ENCODE measurements around the gene EDNRB.

Gene EDNRB

GRCh38 chr13:77908531-77908930 is 10.1 kb downstream of the EDNRB start:
- Histone ChIP-seq H3K4me3 (ENCODE audit: low read length, poor library complexity, severe bottlenecking) (no peak overlapping the region), H4K20me1 (ENCODE audit: insufficient read depth, low read length, poor library complexity, severe bottlenecking) (no peaks in the 10 kb centered on the region), H3F3A (ENCODE audit: low read depth) (no peaks in the 10 kb centered on the region), H3K4me1 (ENCODE audit: insufficient read depth, low read length, poor library complexity, severe bottlenecking) (no peaks in the 10 kb centered on the region), H3K9me2 (replicated peaks; ENCODE audit: low read depth, low read length) (no peaks in the 10 kb centered on the region), H3K27me3 (ENCODE audit: insufficient read depth, low read length, poor library complexity, severe bottlenecking) (no peaks in the 10 kb centered on the region), H2AFZ (ENCODE audit: low read length) (no peak overlapping the region), H3K36me3 (ENCODE audit: insufficient read depth, low read length) (no peaks in the 10 kb centered on the region), H3K79me2 (ENCODE audit: insufficient read depth, low read length) (no peaks in the 10 kb centered on the region), H3K4me2 (ENCODE audit: low read depth, low read length, poor library complexity, severe bottlenecking) (no peak overlapping the region), H3K9me3 (ENCODE audit: insufficient read depth, low read depth, low read length) (no peaks in the 10 kb centered on the region), H3K9ac (ENCODE audit: low read depth, low read length, poor library complexity, severe bottlenecking) (no peak overlapping the region)
- no peak for TF ChIP-seq EZH2phosphoT487 (IDR thresholded peaks at IDR 0.05; ENCODE audit: borderline replicate concordance)

- Histone ChIP-seq H3K4me1 (ENCODE audit: insufficient read depth, low read length, poor library complexity, severe bottlenecking) (no peaks in the 10 kb centered on the region), H3K9me3 (ENCODE audit: insufficient read depth, low read depth, low read length) (no peaks in the 10 kb centered on the region), H3F3A (ENCODE audit: low read depth) (no peaks in the 10 kb centered on the region), H3K36me3 (ENCODE audit: insufficient read depth, low read length) (no peaks in the 10 kb centered on the region), H3K9ac (ENCODE audit: low read depth, low read length, poor library complexity, severe bottlenecking) (no peak overlapping the region), H3K27me3 (ENCODE audit: insufficient read depth, low read length, poor library complexity, severe bottlenecking) (no peaks in the 10 kb centered on the region), H3K79me2 (ENCODE audit: insufficient read depth, low read length) (no peaks in the 10 kb centered on the region), H3K4me3 (ENCODE audit: low read length, poor library complexity, severe bottlenecking) (no peak overlapping the region), H4K20me1 (ENCODE audit: insufficient read depth, low read length, poor library complexity, severe bottlenecking) (no peaks in the 10 kb centered on the region), H2AFZ (ENCODE audit: low read length) (no peak overlapping the region), H3K9me2 (replicated peaks; ENCODE audit: low read depth, low read length) (no peaks in the 10 kb centered on the region), H3K4me2 (ENCODE audit: low read depth, low read length, poor library complexity, severe bottlenecking) (no peak overlapping the region)
- no peak for TF ChIP-seq CTCF (conservative IDR thresholded peaks at IDR 0.05; ENCODE audit: low read length)
- TF ChIP-seq EZH2phosphoT487 (IDR thresholded peaks at IDR 0.05; ENCODE audit: borderline replicate concordance) = no peak
These were observed 10.8 kb downstream of the EDNRB start for GRCh38 chr13:77907666-77908341.

- Histone ChIP-seq H3K79me2 (ENCODE audit: insufficient read depth, low read length) (no peaks in the 10 kb centered on the region), H4K20me1 (ENCODE audit: insufficient read depth, low read length, poor library complexity, severe bottlenecking) (no peaks in the 10 kb centered on the region), H3K4me3 (ENCODE audit: low read length, poor library complexity, severe bottlenecking) (no peak overlapping the region), H3K4me2 (ENCODE audit: low read depth, low read length, poor library complexity, severe bottlenecking) (no peak overlapping the region), H2AFZ (ENCODE audit: low read length) (no peak overlapping the region), H3K27me3 (ENCODE audit: insufficient read depth, low read length, poor library complexity, severe bottlenecking) (no peaks in the 10 kb centered on the region), H3K9me2 (replicated peaks; ENCODE audit: low read depth, low read length) (no peaks in the 10 kb centered on the region), H3K9me3 (ENCODE audit: insufficient read depth, low read depth, low read length) (no peaks in the 10 kb centered on the region), H3K9ac (ENCODE audit: low read depth, low read length, poor library complexity, severe bottlenecking) (no peak overlapping the region), H3K4me1 (ENCODE audit: insufficient read depth, low read length, poor library complexity, severe bottlenecking) (no peaks in the 10 kb centered on the region), H3F3A (ENCODE audit: low read depth) (no peaks in the 10 kb centered on the region), H3K36me3 (ENCODE audit: insufficient read depth, low read length) (no peaks in the 10 kb centered on the region)
- TF ChIP-seq CTCF (conservative IDR thresholded peaks at IDR 0.05; ENCODE audit: low read length) (no peak), EZH2phosphoT487 (IDR thresholded peaks at IDR 0.05; ENCODE audit: borderline replicate concordance) (no peak)
These were observed 14.6 kb downstream of the EDNRB start for GRCh38 chr13:77904031-77904430.

GRCh38 chr13:77903435-77903834 is 15.2 kb downstream of the EDNRB start:
- no peaks in the 10 kb centered on the region for H3K9me2 ChIP-seq (replicated peaks; ENCODE audit: low read depth, low read length)
- TF ChIP-seq CTCF (conservative IDR thresholded peaks at IDR 0.05; ENCODE audit: low read length) (no peak), EZH2phosphoT487 (IDR thresholded peaks at IDR 0.05; ENCODE audit: borderline replicate concordance) (no peak)

More at GRCh38 chr13:77903435-77903834, 15.2 kb downstream of the EDNRB start:
- H3K36me3 ChIP-seq (ENCODE audit: insufficient read depth, low read length) = no peaks in the 10 kb centered on the region
- no peak overlapping the region for H3K9ac ChIP-seq (ENCODE audit: low read depth, low read length, poor library complexity, severe bottlenecking)
- H3K9me3 ChIP-seq (ENCODE audit: insufficient read depth, low read depth, low read length) = no peaks in the 10 kb centered on the region
- H2AFZ ChIP-seq (ENCODE audit: low read length) = no peak overlapping the region
- no peak overlapping the region for H3K4me2 ChIP-seq (ENCODE audit: low read depth, low read length, poor library complexity, severe bottlenecking)
- H3F3A ChIP-seq (ENCODE audit: low read depth) = no peaks in the 10 kb centered on the region
- H3K79me2 ChIP-seq (ENCODE audit: insufficient read depth, low read length) = no peaks in the 10 kb centered on the region
- H3K4me3 ChIP-seq (ENCODE audit: low read length, poor library complexity, severe bottlenecking) = no peak overlapping the region
- H3K4me1 ChIP-seq (ENCODE audit: insufficient read depth, low read length, poor library complexity, severe bottlenecking) = no peaks in the 10 kb centered on the region
- H4K20me1 ChIP-seq (ENCODE audit: insufficient read depth, low read length, poor library complexity, severe bottlenecking) = no peaks in the 10 kb centered on the region
- H3K27me3 ChIP-seq (ENCODE audit: insufficient read depth, low read length, poor library complexity, severe bottlenecking) = no peaks in the 10 kb centered on the region

Data from Loucy (cell line).